Bronchial epithelial cell (primary cell): ENCODE data around the gene LRRC3B. TPM values are rescaled to one million over a fixed set of nuclear protein-coding genes. Genes with fewer than 3 reads are reported as not detected.

ENCODE experiments used
- DNase-seq: peaks from one replicate; pipeline ENCODE4 v3.0.0-alpha.2; 2010; ENCODE audit warnings: low read depth
- FAIRE-seq: peaks from 2 replicates; lab custom pipeline; 2011; peaks lifted over from hg19 to GRCh38; lab: Jason Lieb, UNC
- H3K27me3 ChIP-seq: 2 replicates; pipeline ENCODE4 v1.5.1; 2011; ENCODE audit warnings: low read length; ENCODE audit not compliant: control insufficient read depth, insufficient read depth
- H3K36me3 ChIP-seq: 2 replicates; pipeline ENCODE4 v1.5.1; 2011; ENCODE audit warnings: low read length; ENCODE audit not compliant: control insufficient read depth, insufficient read depth
- H3K4me3 ChIP-seq: 2 replicates; pipeline ENCODE4 v1.5.1; 2011; ENCODE audit warnings: mild to moderate bottlenecking, low read depth, low read length, control low read depth
- total RNA-seq: library from RNA; depleted of rRNA; stranded (reverse); fragments of >200 nt; gene quantifications from 2 replicates; pipeline ENCODE4 v1.2.1, GENCODE V29; 2014
- TF ChIP-seq, protein P1 (sequence below): IDR thresholded peaks from 2 replicates; pipeline ENCODE4 v1.5.1; 2011; ENCODE audit warnings: mild to moderate bottlenecking, moderate library complexity, low read length, control low read depth, inconsistent platforms; ENCODE audit not compliant: insufficient read depth, severe bottlenecking

The LRRC3B gene
- total RNA-seq, 1 donor from 2014 or later, result not detected

DNA sequence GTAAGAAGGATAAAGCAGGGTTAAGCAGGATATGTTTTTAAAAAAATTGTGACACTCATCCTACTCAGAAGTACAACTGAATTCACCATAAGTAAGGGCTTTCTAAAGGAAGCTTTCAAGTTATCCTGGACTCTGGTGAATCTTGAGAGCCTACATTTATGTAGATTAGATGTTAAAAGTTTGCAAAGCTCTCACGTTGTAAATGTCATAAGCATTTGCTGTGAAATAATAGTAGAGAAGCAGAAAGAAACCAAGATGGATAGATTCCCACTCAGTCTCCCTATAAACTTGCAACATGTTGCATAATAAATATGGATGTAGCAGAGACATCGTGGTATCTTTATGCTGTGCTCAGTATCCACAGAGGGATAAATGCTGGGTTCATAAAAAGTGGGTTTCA is 77.0 kb downstream of the LRRC3B start:
- TF ChIP-seq, protein P1, sequence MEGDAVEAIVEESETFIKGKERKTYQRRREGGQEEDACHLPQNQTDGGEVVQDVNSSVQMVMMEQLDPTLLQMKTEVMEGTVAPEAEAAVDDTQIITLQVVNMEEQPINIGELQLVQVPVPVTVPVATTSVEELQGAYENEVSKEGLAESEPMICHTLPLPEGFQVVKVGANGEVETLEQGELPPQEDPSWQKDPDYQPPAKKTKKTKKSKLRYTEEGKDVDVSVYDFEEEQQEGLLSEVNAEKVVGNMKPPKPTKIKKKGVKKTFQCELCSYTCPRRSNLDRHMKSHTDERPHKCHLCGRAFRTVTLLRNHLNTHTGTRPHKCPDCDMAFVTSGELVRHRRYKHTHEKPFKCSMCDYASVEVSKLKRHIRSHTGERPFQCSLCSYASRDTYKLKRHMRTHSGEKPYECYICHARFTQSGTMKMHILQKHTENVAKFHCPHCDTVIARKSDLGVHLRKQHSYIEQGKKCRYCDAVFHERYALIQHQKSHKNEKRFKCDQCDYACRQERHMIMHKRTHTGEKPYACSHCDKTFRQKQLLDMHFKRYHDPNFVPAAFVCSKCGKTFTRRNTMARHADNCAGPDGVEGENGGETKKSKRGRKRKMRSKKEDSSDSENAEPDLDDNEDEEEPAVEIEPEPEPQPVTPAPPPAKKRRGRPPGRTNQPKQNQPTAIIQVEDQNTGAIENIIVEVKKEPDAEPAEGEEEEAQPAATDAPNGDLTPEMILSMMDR, result no peak
- no peak overlapping the region for H3K4me3 ChIP-seq
- no peaks in the 10 kb centered on the region for H3K36me3 ChIP-seq
- H3K27me3 ChIP-seq, result no peaks in the 10 kb centered on the region
- DNase-seq, result no peak
- FAIRE-seq, result no peak

GRCh38 chr3:26703519-26703918 is 80.9 kb downstream of the LRRC3B start:
- no peak for FAIRE-seq
- TF ChIP-seq, protein P1, result no peak

DNA sequence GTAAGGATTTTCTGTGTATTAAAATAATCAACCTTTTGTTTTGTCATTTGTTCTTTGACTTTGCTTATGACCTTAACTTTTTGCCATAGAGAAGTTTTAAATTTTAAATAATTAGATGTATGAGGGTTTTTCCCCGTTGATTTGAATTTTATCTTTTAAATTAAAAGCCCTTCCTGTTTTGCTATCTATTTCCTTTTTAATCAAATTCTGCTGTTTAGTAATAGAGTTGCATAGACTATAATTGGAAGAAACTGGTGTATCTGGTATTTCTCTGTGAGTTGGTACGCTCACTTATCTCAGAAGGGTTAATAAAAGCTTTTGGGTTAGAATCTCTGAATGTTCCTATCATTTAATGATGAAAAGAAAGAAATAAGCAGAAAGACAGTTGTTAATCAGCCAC is 82.2 kb downstream of the LRRC3B start:
- H3K27me3 ChIP-seq, result no peaks in the 10 kb centered on the region
- TF ChIP-seq, protein P1, result no peak
- DNase-seq (no peak), FAIRE-seq (no peak)
- H3K36me3 ChIP-seq, result no peaks in the 10 kb centered on the region
- H3K4me3 ChIP-seq, result no peak overlapping the region

More at GRCh38 chr3:26703519-26703918, 80.9 kb downstream of the LRRC3B start:
- Histone ChIP-seq H3K36me3 (no peaks in the 10 kb centered on the region), H3K4me3 (no peak overlapping the region), H3K27me3 (no peaks in the 10 kb centered on the region)
- no peak for DNase-seq

- Histone ChIP-seq H3K27me3 (no peaks in the 10 kb centered on the region), H3K36me3 (no peaks in the 10 kb centered on the region), H3K4me3 (no peak overlapping the region)
- no peak for FAIRE-seq
- no peak for DNase-seq
- TF ChIP-seq, protein P1, result no peak
Measured at GRCh38 chr3:26708501-26708900, 85.9 kb downstream of the LRRC3B start.

- H3K4me3 ChIP-seq, result no peak overlapping the region
- no peak for FAIRE-seq
- H3K27me3 ChIP-seq, result no peaks in the 10 kb centered on the region
- TF ChIP-seq, protein P1, result peak; percentile 46
- no peaks in the 10 kb centered on the region for H3K36me3 ChIP-seq
- DNase-seq, result peak; percentile 31
Measured at GRCh38 chr3:26712211-26713026, 89.8 kb downstream of the LRRC3B start.
